NT2/D1 (cell line): ENCODE measurements around the gene SLC5A7.

Source experiments
- DNase-seq: peaks from one replicate; pipeline ENCODE4 v3.0.0-alpha.2; 2011; ENCODE audit warnings: low read depth, low spot score
- H3K27me3 ChIP-seq: 2 replicates; pipeline ENCODE4 v1.6.0; 2011; ENCODE audit warnings: mild to moderate bottlenecking; ENCODE audit not compliant: insufficient read length, insufficient read depth
- H3K36me3 ChIP-seq: 2 replicates; pipeline ENCODE4 v1.6.1; 2011; ENCODE audit warnings: mild to moderate bottlenecking, low read length, mixed read lengths; ENCODE audit not compliant: insufficient read depth, insufficient read length
- H3K4me1 ChIP-seq: 2 replicates; pipeline ENCODE4 v1.5.1; 2011; ENCODE audit not compliant: insufficient read depth, insufficient read length
- H3K4me3 ChIP-seq: 2 replicates; pipeline ENCODE4 v1.5.1; 2011; ENCODE audit warnings: low read depth; ENCODE audit not compliant: insufficient read length
- H3K9ac ChIP-seq: 2 replicates; pipeline ENCODE4 v1.6.0; 2011; ENCODE audit warnings: low read depth; ENCODE audit not compliant: insufficient read length
- H3K9me3 ChIP-seq: 2 replicates; pipeline ENCODE4 v1.5.1; 2011; ENCODE audit warnings: mild to moderate bottlenecking, low read length; ENCODE audit not compliant: insufficient read depth
- SUZ12 ChIP-seq: IDR thresholded peaks from 2 replicates; pipeline ENCODE4 v1.6.1; 2011; ENCODE audit not compliant: insufficient read length, insufficient read depth; ENCODE audit errors: extremely low read depth
- YY1 ChIP-seq: IDR thresholded peaks from 2 replicates; pipeline ENCODE4 v1.6.1; 2011; ENCODE audit not compliant: insufficient read length, insufficient read depth
- ZNF274 ChIP-seq: IDR thresholded peaks from 2 replicates; pipeline ENCODE4 v1.6.1; 2011; ENCODE audit warnings: mild to moderate bottlenecking, low read depth, low read length

Gene SLC5A7

DNA sequence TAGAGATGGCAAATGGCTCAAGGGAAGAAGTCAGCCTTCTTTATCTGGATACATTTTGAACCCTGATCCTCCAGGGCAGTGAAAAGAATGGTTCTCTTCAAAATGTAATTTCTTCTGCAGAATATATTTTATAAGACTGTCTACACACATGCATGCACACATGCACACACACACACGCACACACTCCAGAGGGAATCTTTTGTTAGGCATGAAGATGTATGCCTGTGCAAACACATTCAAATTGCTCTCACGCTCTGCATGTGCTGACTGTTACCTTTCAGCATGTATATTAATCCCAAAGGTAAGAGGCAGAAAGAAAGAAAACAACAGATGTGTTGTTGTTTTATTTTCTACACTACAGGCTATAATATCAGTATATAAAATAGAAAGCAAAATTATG is 43.2 kb downstream of the SLC5A7 start:
- no peak for DNase-seq
- TF ChIP-seq YY1 (no peak), ZNF274 (no peak), SUZ12 (no peak)
- Histone ChIP-seq H3K4me1 (no peaks in the 10 kb centered on the region), H3K9me3 (peaks cover 23% of the 10 kb centered on the region), H3K27me3 (no peaks in the 10 kb centered on the region), H3K4me3 (no peak overlapping the region), H3K36me3 (no peaks in the 10 kb centered on the region), H3K9ac (no peak overlapping the region)

GRCh38 chr2:108029912-108030311 is 43.6 kb downstream of the SLC5A7 start:
- Histone ChIP-seq H3K4me1 (no peaks in the 10 kb centered on the region), H3K9me3 (peaks cover 23% of the 10 kb centered on the region), H3K36me3 (no peaks in the 10 kb centered on the region), H3K27me3 (no peaks in the 10 kb centered on the region), H3K4me3 (no peak overlapping the region), H3K9ac (no peak overlapping the region)
- DNase-seq = no peak
- TF ChIP-seq ZNF274 = no peak
- TF ChIP-seq YY1 = no peak
- no peak for TF ChIP-seq SUZ12

DNA sequence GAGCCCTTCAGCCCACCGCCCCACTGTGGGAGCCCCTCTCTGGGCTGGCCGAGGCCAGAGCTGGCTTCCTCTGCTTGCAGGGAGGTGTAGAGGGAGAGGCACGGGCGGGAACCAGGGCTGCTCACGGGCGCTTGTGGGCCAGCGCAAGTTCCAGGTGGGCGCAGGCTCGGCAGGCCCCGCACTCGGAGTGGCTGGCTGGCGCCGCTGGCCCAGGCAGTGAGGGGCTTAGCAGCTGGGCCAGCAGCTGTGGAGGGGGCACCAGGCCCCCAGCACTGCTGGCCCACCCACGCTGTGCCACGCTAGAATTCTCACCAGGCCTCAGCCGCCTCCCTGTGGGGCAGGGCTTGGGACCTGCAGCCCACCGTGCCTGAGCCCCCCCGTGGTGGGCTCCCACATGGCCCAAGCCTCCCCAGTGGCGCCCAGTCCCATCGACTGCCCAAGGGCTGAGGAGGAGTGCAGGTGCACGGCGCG is 45.2 kb downstream of the SLC5A7 start:
- peaks cover 23% of the 10 kb centered on the region for H3K9me3 ChIP-seq
- H3K27me3 ChIP-seq = no peaks in the 10 kb centered on the region
- H3K4me3 ChIP-seq = no peak overlapping the region
- H3K4me1 ChIP-seq = no peaks in the 10 kb centered on the region
- no peak overlapping the region for H3K9ac ChIP-seq
- TF ChIP-seq SUZ12 = no peak
- TF ChIP-seq ZNF274 = no peak
- no peak for TF ChIP-seq YY1
- no peaks in the 10 kb centered on the region for H3K36me3 ChIP-seq
- no peak for DNase-seq

DNA sequence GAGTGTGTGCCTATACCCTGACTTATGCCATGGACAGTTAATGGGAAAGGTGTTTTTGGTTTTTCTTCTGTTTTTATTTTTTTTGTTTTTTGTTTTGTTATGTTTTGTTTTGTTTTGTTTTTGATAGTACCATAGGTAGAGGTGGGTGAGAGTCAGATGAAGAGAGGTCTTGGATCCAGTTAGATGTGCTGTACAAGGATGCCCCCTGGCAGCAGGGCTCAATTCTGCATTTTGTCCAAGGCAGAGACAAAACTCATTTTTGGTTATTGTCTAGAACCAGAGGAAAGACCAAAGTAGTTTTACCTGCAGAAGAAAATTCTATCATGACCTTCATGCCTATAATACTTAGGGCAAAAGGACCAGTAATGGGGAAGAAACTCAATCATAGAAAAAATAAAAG is 48.5 kb downstream of the SLC5A7 start:
- Histone ChIP-seq H3K9me3 (peaks cover 23% of the 10 kb centered on the region), H3K4me3 (no peak overlapping the region), H3K4me1 (no peaks in the 10 kb centered on the region), H3K36me3 (no peaks in the 10 kb centered on the region), H3K9ac (no peak overlapping the region), H3K27me3 (no peaks in the 10 kb centered on the region)
- TF ChIP-seq ZNF274 (no peak), SUZ12 (no peak), YY1 (no peak)
- no peak for DNase-seq

DNA sequence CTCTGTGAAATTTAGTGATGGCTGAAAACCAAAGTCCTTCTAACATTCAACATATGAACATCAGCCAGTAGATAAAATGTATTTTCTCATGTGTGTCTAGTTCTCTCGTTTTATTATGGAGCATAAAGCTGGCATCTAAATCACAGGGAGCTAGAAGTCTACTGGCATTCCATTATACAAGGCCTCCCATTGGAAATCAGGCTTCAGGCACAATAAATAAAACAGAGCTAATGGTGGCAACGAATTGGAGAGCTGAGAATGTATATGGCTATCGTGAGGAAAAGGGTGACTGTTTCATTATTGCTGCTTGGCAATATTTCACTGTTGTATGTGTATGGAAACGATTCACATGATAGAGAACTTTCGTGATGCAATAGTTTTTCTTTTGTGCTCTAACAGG is 62.4 kb downstream of the SLC5A7 start:
- Histone ChIP-seq H3K4me3 (no peak overlapping the region), H3K36me3 (no peaks in the 10 kb centered on the region), H3K9ac (no peak overlapping the region), H3K4me1 (no peaks in the 10 kb centered on the region), H3K9me3 (peaks cover 22% of the 10 kb centered on the region), H3K27me3 (no peaks in the 10 kb centered on the region)
- no peak for DNase-seq
- no peak for TF ChIP-seq YY1
- no peak for TF ChIP-seq ZNF274
- no peak for TF ChIP-seq SUZ12

- no peaks in the 10 kb centered on the region for H3K4me1 ChIP-seq
- H3K27me3 ChIP-seq = no peaks in the 10 kb centered on the region
- no peak for DNase-seq
- no peaks in the 10 kb centered on the region for H3K9me3 ChIP-seq
- H3K9ac ChIP-seq = no peak overlapping the region
- no peak overlapping the region for H3K4me3 ChIP-seq
- H3K36me3 ChIP-seq = no peaks in the 10 kb centered on the region
- TF ChIP-seq SUZ12 = no peak
- no peak for TF ChIP-seq ZNF274
- TF ChIP-seq YY1 = no peak
These were observed 72.3 kb downstream of the SLC5A7 start for GRCh38 chr2:108058576-108059137.

DNA sequence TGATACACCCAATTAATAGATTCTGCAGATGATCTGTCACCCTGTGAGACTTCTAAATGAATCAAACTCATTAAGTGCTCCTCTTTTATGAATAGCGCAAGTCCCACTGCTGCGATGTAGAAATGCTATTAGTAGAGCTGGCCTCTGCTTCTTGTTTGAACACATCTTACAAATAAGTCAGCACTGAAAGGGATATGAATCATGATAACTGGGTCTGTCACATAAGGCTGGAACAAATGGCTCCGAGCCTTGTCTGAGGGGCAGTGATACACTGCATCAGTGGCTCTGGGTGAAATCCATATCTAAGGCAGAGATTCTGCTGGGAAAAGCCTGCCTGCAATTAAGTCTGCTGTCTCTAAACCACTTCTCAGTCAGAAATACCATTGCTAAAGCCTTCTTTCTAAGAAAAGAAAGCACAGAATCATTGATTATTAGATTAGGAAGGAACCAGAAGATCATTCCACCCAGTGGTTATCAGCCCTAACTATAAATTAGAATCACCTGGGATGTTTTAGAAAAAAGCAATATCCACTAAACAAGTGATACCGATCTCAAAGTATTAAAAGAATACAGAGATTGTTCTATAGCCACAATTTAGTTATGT is 75.2 kb downstream of the SLC5A7 start:
- Histone ChIP-seq H3K36me3 (no peaks in the 10 kb centered on the region), H3K9me3 (no peaks in the 10 kb centered on the region), H3K4me3 (no peak overlapping the region), H3K4me1 (no peaks in the 10 kb centered on the region), H3K9ac (no peak overlapping the region), H3K27me3 (no peaks in the 10 kb centered on the region)
- DNase-seq = no peak
- TF ChIP-seq SUZ12 = no peak
- TF ChIP-seq ZNF274 = no peak
- no peak for TF ChIP-seq YY1
